ENCODE measurements around the gene RIIAD1. TPM values are rescaled to one million over a fixed set of nuclear protein-coding genes. Genes with fewer than 3 reads are reported as not detected.

Gene RIIAD1
- total RNA-seq, 1 experiment from 2014 or later = not detected

DNA sequence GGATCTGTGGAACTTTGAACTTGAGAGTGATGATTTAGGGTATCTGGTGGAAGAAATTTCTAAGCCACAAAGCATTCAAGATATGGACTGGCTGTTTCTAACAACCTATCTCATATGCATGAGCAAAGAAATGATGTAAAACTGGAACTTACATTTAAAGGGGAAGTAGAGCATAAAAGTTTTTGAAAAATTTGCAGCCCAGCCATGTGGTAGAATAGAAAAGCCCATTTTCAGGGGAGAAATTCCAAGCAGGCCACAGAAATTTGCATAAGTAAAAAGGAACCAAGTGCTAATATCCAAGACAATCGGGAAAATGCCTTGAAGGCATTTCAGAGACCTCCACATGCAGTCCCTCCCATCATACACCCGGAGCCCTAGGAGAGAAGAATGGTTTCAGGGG is 15.7 kb downstream of the RIIAD1 start:
- CTCF ChIA-PET = interaction anchor here (1.3 kb wide), 1 partner anchor 100 kb away, joined by 3 read pairs; no protein-coding TSS in a partner anchor
- TF ChIP-seq, protein P1, sequence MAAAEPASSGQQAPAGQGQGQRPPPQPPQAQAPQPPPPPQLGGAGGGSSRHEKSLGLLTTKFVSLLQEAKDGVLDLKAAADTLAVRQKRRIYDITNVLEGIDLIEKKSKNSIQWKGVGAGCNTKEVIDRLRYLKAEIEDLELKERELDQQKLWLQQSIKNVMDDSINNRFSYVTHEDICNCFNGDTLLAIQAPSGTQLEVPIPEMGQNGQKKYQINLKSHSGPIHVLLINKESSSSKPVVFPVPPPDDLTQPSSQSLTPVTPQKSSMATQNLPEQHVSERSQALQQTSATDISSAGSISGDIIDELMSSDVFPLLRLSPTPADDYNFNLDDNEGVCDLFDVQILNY (CRISPR knock-in tag; IDR thresholded peaks at IDR 0.05) = no peak
- TF ChIP-seq SP1 (CRISPR knock-in tag; conservative IDR thresholded peaks at IDR 0.05) (no peak), NR3C1 (CRISPR knock-in tag; conservative IDR thresholded peaks at IDR 0.05; ENCODE audit: low read depth) (no peak), MYBL2 (CRISPR knock-in tag; IDR thresholded peaks at IDR 0.05) (no peak), HMGA2 (CRISPR knock-in tag; IDR thresholded peaks at IDR 0.05) (no peak), RELA (CRISPR knock-in tag; IDR thresholded peaks at IDR 0.05; ENCODE audit: borderline replicate concordance) (no peak), NFE2L1 (CRISPR knock-in tag; IDR thresholded peaks at IDR 0.05) (no peak), OVOL2 (CRISPR knock-in tag; IDR thresholded peaks at IDR 0.05; ENCODE audit: borderline replicate concordance) (no peak), NFATC4 (CRISPR knock-in tag; IDR thresholded peaks at IDR 0.05) (no peak)
- TF ChIP-seq, protein P2, sequence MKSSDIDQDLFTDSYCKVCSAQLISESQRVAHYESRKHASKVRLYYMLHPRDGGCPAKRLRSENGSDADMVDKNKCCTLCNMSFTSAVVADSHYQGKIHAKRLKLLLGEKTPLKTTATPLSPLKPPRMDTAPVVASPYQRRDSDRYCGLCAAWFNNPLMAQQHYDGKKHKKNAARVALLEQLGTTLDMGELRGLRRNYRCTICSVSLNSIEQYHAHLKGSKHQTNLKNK (CRISPR knock-in tag; IDR thresholded peaks at IDR 0.05) = no peak
- TF ChIP-seq, protein P3, sequence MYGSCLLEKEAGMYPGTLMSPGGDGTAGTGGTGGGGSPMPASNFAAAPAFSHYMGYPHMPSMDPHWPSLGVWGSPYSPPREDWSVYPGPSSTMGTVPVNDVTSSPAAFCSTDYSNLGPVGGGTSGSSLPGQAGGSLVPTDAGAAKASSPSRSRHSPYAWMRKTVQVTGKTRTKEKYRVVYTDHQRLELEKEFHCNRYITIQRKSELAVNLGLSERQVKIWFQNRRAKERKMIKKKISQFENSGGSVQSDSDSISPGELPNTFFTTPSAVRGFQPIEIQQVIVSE (CRISPR knock-in tag; IDR thresholded peaks at IDR 0.05; ENCODE audit: borderline replicate concordance) = no peak
- TF ChIP-seq, protein P4, sequence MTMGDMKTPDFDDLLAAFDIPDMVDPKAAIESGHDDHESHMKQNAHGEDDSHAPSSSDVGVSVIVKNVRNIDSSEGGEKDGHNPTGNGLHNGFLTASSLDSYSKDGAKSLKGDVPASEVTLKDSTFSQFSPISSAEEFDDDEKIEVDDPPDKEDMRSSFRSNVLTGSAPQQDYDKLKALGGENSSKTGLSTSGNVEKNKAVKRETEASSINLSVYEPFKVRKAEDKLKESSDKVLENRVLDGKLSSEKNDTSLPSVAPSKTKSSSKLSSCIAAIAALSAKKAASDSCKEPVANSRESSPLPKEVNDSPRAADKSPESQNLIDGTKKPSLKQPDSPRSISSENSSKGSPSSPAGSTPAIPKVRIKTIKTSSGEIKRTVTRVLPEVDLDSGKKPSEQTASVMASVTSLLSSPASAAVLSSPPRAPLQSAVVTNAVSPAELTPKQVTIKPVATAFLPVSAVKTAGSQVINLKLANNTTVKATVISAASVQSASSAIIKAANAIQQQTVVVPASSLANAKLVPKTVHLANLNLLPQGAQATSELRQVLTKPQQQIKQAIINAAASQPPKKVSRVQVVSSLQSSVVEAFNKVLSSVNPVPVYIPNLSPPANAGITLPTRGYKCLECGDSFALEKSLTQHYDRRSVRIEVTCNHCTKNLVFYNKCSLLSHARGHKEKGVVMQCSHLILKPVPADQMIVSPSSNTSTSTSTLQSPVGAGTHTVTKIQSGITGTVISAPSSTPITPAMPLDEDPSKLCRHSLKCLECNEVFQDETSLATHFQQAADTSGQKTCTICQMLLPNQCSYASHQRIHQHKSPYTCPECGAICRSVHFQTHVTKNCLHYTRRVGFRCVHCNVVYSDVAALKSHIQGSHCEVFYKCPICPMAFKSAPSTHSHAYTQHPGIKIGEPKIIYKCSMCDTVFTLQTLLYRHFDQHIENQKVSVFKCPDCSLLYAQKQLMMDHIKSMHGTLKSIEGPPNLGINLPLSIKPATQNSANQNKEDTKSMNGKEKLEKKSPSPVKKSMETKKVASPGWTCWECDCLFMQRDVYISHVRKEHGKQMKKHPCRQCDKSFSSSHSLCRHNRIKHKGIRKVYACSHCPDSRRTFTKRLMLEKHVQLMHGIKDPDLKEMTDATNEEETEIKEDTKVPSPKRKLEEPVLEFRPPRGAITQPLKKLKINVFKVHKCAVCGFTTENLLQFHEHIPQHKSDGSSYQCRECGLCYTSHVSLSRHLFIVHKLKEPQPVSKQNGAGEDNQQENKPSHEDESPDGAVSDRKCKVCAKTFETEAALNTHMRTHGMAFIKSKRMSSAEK (CRISPR knock-in tag; IDR thresholded peaks at IDR 0.05; ENCODE audit: borderline replicate concordance) = no peak
- DNase-seq (ENCODE audit: low spot score) = no peak
- H3K27me3 Mint-ChIP-seq (ENCODE audit: low read depth) = peaks cover 3% of the 10 kb centered on the region; the same call in 1 of the 2 replicates
- no peak overlapping the region for H3K4me3 Mint-ChIP-seq
- ATAC-seq = no peak
- peaks cover 25% of the 10 kb centered on the region for H3K9me3 Mint-ChIP-seq
- H3K27ac Mint-ChIP-seq = no peak overlapping the region
- H3K36me3 Mint-ChIP-seq = peaks cover 19% of the 10 kb centered on the region
- H3K4me1 Mint-ChIP-seq = peaks cover 9% of the 10 kb centered on the region
- POLR2A ChIA-PET = no interaction called here

DNA sequence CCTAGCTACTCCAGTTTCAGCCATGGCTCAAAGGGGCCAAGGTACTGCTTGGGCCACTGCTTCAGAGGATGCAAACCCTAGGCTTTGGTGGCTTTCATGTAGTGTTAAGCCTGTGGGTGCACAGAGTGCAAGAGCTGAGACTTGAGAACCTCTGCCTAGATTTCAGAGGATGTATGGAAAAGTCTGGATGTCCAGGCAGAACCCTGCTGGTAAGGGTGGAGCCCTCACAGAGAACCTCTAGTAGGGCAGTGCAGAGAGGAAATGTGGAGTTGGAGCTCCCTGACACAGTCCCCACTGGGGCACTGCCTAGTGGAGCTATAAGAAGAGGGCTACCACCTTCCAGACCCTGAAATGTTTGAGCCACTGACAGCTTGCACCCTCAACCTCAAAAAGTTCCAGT is 16.2 kb downstream of the RIIAD1 start:
- peaks cover 25% of the 10 kb centered on the region for H3K9me3 Mint-ChIP-seq
- H3K27ac Mint-ChIP-seq = no peak overlapping the region
- no peak for ATAC-seq
- ChIA-PET POLR2A (no interaction called here), CTCF (interaction anchor here (1.3 kb wide), 1 partner anchor 99 kb away, joined by 3 read pairs; no protein-coding TSS in a partner anchor)
- H3K4me1 Mint-ChIP-seq = peaks cover 9% of the 10 kb centered on the region
- H3K4me3 Mint-ChIP-seq = no peak overlapping the region
- peaks cover 3% of the 10 kb centered on the region; the same call in 1 of the 2 replicates for H3K27me3 Mint-ChIP-seq (ENCODE audit: low read depth)
- peaks cover 19% of the 10 kb centered on the region for H3K36me3 Mint-ChIP-seq
- no peak for DNase-seq (ENCODE audit: low spot score)
- no peak for TF ChIP-seq RORB (CRISPR knock-in tag; IDR thresholded peaks at IDR 0.05)
- TF ChIP-seq, protein P2 (CRISPR knock-in tag; IDR thresholded peaks at IDR 0.05) = no peak
- no peak for TF ChIP-seq TEAD4 (CRISPR knock-in tag; IDR thresholded peaks at IDR 0.05)
- TF ChIP-seq ZNF219 (CRISPR knock-in tag; IDR thresholded peaks at IDR 0.05; ENCODE audit: borderline replicate concordance) = no peak
- no peak for TF ChIP-seq JUN (CRISPR knock-in tag; IDR thresholded peaks at IDR 0.05)
- TF ChIP-seq SOX15 (CRISPR knock-in tag; IDR thresholded peaks at IDR 0.05) = no peak
- TF ChIP-seq, protein P5, sequence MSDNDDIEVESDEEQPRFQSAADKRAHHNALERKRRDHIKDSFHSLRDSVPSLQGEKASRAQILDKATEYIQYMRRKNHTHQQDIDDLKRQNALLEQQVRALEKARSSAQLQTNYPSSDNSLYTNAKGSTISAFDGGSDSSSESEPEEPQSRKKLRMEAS (CRISPR knock-in tag; IDR thresholded peaks at IDR 0.05) = no peak
- no peak for TF ChIP-seq SP1 (CRISPR knock-in tag; conservative IDR thresholded peaks at IDR 0.05)
- TF ChIP-seq, protein P6, sequence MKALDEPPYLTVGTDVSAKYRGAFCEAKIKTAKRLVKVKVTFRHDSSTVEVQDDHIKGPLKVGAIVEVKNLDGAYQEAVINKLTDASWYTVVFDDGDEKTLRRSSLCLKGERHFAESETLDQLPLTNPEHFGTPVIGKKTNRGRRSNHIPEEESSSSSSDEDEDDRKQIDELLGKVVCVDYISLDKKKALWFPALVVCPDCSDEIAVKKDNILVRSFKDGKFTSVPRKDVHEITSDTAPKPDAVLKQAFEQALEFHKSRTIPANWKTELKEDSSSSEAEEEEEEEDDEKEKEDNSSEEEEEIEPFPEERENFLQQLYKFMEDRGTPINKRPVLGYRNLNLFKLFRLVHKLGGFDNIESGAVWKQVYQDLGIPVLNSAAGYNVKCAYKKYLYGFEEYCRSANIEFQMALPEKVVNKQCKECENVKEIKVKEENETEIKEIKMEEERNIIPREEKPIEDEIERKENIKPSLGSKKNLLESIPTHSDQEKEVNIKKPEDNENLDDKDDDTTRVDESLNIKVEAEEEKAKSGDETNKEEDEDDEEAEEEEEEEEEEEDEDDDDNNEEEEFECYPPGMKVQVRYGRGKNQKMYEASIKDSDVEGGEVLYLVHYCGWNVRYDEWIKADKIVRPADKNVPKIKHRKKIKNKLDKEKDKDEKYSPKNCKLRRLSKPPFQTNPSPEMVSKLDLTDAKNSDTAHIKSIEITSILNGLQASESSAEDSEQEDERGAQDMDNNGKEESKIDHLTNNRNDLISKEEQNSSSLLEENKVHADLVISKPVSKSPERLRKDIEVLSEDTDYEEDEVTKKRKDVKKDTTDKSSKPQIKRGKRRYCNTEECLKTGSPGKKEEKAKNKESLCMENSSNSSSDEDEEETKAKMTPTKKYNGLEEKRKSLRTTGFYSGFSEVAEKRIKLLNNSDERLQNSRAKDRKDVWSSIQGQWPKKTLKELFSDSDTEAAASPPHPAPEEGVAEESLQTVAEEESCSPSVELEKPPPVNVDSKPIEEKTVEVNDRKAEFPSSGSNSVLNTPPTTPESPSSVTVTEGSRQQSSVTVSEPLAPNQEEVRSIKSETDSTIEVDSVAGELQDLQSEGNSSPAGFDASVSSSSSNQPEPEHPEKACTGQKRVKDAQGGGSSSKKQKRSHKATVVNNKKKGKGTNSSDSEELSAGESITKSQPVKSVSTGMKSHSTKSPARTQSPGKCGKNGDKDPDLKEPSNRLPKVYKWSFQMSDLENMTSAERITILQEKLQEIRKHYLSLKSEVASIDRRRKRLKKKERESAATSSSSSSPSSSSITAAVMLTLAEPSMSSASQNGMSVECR (CRISPR knock-in tag; IDR thresholded peaks at IDR 0.05; ENCODE audit: borderline replicate concordance) = no peak
- TF ChIP-seq, protein P7, sequence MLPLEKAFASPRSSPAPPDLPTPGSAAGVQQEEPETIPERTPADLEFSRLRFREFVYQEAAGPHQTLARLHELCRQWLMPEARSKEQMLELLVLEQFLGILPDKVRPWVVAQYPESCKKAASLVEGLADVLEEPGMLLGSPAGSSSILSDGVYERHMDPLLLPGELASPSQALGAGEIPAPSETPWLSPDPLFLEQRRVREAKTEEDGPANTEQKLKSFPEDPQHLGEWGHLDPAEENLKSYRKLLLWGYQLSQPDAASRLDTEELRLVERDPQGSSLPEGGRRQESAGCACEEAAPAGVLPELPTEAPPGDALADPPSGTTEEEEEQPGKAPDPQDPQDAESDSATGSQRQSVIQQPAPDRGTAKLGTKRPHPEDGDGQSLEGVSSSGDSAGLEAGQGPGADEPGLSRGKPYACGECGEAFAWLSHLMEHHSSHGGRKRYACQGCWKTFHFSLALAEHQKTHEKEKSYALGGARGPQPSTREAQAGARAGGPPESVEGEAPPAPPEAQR (CRISPR knock-in tag; IDR thresholded peaks at IDR 0.05) = no peak
- no peak for TF ChIP-seq TP53 (CRISPR knock-in tag; IDR thresholded peaks at IDR 0.05)
- TF ChIP-seq GTF2I (CRISPR knock-in tag; conservative IDR thresholded peaks at IDR 0.05) = no peak
- TF ChIP-seq, protein P8, sequence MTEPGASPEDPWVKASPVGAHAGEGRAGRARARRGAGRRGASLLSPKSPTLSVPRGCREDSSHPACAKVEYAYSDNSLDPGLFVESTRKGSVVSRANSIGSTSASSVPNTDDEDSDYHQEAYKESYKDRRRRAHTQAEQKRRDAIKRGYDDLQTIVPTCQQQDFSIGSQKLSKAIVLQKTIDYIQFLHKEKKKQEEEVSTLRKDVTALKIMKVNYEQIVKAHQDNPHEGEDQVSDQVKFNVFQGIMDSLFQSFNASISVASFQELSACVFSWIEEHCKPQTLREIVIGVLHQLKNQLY (CRISPR knock-in tag; IDR thresholded peaks at IDR 0.05) = no peak
